IPS-NIHi7 (cell line): ENCODE measurements around the gene PREX1.
"Not testable (repeated sequence)": the region's sequence is repeated elsewhere in the genome, so short reads cannot be mapped to it uniquely, and the experiment has no call there.

Source experiments
- DNase-seq: peaks from one replicate; pipeline ENCODE4 v3.0.0; 2012; ENCODE audit warnings: mixed read lengths; ENCODE audit errors: extremely low spot score

Gene PREX1

GRCh38 chr20:48846516-48847492 is 19.0 kb upstream of the PREX1 start:
- peak; percentile 71 for DNase-seq

- no peak for DNase-seq
These were observed 18.0 kb upstream of the PREX1 start for GRCh38 chr20:48845721-48846306.

GRCh38 chr20:48844996-48845395 is 17.2 kb upstream of the PREX1 start:
- DNase-seq: no peak

- not testable (repeated sequence) for DNase-seq
These were observed 16.1 kb upstream of the PREX1 start for GRCh38 chr20:48843896-48844295.

- no peak for DNase-seq
These were observed 15.4 kb upstream of the PREX1 start for GRCh38 chr20:48843057-48843806.

- no peak for DNase-seq
These were observed 14.2 kb upstream of the PREX1 start for GRCh38 chr20:48841875-48842529.

GRCh38 chr20:48841196-48841874 is 13.5 kb upstream of the PREX1 start:
- DNase-seq: no peak

- peak; percentile 38 for DNase-seq
These were observed 11.5 kb upstream of the PREX1 start for GRCh38 chr20:48839154-48839917.

GRCh38 chr20:48837014-48837413 is 9.2 kb upstream of the PREX1 start:
- DNase-seq: no peak

- DNase-seq: no peak
These were observed 7.6 kb upstream of the PREX1 start for GRCh38 chr20:48835390-48835789.

GRCh38 chr20:48834278-48834677 is 6.5 kb upstream of the PREX1 start:
- DNase-seq: no peak

- DNase-seq: no peak
These were observed 4.6 kb upstream of the PREX1 start for GRCh38 chr20:48832405-48832730.

GRCh38 chr20:48831718-48832404 is 4.1 kb upstream of the PREX1 start:
- no peak for DNase-seq

- no peak for DNase-seq
These were observed 3.1 kb upstream of the PREX1 start for GRCh38 chr20:48830826-48831318.

- DNase-seq: no peak
These were observed 2.1 kb upstream of the PREX1 start for GRCh38 chr20:48829940-48830339.

GRCh38 chr20:48828734-48829460 is 1.1 kb upstream of the PREX1 start:
- DNase-seq: no peak

- no peak for DNase-seq
These were observed 672 bp downstream of the PREX1 start for GRCh38 chr20:48826883-48827771.

- not testable (repeated sequence) for DNase-seq
These were observed 1.3 kb downstream of the PREX1 start for GRCh38 chr20:48826480-48826879.
